HG03139 (cell line): Measurements from ENCODE around the gene TSPAN31.
A peak's percentile ranks its signal among the peaks of the same experiment; 100 is the strongest.
"Not testable (repeated sequence)": the region's sequence is repeated elsewhere in the genome, so short reads cannot be mapped to it uniquely, and the experiment has no call there.

Experiments
- ATAC-seq: cut with Tn5 transposase; IDR thresholded peaks from one replicate; pipeline ENCODE4 v1.9.1; 2021; ENCODE audit not compliant: unreplicated experiment

Gene TSPAN31, protein sequence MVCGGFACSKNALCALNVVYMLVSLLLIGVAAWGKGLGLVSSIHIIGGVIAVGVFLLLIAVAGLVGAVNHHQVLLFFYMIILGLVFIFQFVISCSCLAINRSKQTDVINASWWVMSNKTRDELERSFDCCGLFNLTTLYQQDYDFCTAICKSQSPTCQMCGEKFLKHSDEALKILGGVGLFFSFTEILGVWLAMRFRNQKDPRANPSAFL

GRCh38 chr12:57744777-57745484, at the start of gene TSPAN31:
TSS of gene TSPAN31 (plus strand) at chr12:57745039. CDS start at chr12:57745155, 116 bp downstream.
- peak; percentile 68 for ATAC-seq

GRCh38 chr12:57695770-57696432, 48.9 kb upstream of the TSPAN31 start:
- no peak for ATAC-seq

- no peak for ATAC-seq
Observed at GRCh38 chr12:57697076-57697475, 47.8 kb upstream of the TSPAN31 start.

- ATAC-seq = no peak
Observed at GRCh38 chr12:57698414-57698813, 46.4 kb upstream of the TSPAN31 start.

DNA sequence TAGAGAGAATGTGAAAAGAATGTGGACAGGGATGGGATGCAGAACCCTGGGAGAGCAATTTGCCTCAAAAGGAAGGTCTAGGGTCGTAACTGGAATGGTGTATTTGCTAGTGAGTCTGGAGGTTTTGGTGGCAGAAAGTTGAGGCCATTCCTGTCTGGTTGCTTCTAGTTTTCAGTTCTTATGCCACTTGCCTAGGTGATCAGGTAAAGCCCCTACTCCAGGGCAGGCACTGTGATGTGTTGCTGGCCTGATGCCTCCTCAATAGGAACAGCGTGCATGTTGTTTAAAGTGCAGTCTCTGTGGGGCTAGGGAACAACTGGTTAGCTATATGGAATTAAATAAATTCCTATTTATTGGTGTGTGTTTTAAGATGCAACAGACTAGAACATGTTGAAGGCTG, 44.5 kb upstream of the TSPAN31 start:
- ATAC-seq = no peak

DNA sequence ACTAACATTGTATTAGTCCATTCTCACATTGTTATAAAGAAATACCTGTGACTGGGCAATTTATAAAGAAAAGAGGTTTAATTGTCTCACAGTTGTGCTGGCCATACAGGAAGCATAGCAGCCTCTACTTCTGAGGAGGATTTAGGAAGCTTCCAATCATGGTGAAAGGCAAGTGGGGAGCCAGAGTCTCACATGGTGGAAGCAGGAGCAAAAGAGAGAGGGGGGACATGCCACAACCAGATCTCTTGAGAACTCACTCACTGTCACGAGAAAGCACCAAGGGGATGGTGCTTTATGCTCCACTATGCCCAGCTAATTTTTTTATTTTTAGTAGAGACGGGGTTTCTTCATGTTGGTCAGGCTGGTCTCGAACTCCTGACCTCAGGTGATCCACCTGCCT, 37.6 kb upstream of the TSPAN31 start:
- no peak for ATAC-seq

GRCh38 chr12:57708296-57708695, 36.5 kb upstream of the TSPAN31 start:
- ATAC-seq = no peak

GRCh38 chr12:57712701-57713100, 32.1 kb upstream of the TSPAN31 start:
- ATAC-seq = no peak

DNA sequence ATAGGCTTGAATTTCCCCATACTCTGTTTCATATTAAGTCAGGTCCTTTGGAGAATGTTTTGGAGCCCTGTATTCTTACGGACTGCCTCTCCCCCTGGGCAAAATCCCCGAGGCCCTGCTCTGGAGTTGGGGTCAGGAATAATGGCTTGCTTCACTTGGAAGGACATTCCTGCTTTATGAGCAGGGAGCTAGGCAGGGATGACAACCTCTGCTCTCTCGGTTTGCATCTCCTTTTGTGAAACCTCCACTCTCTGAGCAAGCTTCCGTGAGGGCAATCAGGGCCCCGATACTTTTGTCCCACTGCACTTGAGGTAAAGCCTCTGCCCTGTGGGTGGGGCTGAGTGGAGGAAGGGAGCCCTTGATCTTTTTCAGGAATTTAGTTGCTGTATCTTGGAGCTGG, 31.6 kb upstream of the TSPAN31 start:
- no peak for ATAC-seq

GRCh38 chr12:57715036-57715748, 29.6 kb upstream of the TSPAN31 start:
- ATAC-seq = not testable (repeated sequence)

DNA sequence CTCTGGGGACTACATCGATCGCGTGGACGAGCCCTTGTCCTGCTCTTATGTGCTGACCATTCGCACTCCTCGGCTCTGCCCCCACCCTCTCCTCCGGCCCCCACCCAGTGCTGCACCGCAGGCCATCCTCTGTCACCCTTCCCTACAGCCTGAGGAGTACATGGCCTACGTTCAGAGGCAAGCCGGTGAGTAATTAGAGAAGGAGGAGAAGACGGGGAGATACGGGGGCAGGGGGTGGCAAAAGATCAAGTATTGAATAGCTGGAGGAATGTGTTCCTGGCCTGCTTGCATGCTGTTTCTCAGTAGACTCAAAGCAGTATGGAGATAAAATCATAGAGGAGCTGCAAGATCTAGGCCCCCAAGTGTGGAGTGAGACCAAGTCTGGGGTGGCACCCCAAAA, 29.1 kb upstream of the TSPAN31 start:
- no peak for ATAC-seq

- ATAC-seq = no peak
Observed at GRCh38 chr12:57716305-57716704, 28.5 kb upstream of the TSPAN31 start.

DNA sequence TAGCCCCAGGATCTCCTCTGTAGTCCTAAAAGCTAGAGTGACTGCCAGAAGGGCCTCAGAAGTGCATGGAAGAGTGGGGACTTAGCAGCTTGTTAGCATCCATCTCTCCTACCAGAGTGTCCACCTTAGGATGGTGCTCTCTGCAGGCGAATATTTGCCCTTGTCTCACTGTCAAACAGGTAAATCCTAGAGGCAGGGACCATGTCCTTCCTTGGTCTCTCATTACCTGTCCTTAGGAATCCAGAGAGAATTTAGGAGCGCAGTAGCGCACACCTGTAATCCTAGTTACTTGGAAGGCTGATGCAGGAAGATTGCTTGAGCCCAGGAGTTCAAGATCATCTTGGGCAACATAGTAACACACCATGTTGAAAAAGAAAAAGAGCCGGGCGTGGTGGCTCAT, 27.7 kb upstream of the TSPAN31 start:
- no peak for ATAC-seq

DNA sequence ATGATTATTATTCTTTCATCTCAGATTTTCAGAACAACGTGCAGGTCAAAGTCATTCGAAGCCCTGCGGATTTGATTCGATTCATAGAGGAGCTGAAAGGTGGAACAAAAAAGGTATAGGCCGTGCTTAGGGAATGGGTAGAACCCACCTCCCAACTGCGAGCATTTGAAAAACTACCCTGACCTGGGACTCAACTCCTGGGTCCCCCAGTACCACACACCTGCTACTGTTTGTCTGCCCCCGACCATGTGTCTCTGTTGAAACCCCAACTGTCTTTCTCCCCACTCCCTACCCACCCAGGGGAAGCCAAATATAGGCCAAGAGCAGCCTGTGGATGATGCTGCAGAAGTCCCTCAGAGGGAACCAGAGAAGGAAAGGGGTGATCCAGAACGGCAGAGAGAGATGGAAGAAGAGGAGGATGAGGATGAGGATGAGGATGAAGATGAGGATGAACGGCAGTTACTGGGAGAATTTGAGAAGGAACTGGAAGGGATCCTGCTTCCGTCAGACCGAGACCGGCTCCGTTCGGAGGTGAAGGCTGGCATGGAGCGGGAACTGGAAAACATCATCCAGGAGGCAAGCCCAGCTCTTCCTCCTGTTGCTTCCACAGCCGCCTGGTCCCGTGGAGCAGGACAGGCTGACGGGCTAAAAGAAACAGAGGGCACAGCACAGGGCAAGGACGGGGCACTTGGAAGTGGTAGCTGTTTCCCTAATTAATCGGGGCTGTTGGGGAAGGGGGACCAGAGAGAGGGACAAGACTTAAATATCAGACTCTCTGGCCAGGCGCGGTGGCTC, 26.8 kb upstream of the TSPAN31 start:
- no peak for ATAC-seq

DNA sequence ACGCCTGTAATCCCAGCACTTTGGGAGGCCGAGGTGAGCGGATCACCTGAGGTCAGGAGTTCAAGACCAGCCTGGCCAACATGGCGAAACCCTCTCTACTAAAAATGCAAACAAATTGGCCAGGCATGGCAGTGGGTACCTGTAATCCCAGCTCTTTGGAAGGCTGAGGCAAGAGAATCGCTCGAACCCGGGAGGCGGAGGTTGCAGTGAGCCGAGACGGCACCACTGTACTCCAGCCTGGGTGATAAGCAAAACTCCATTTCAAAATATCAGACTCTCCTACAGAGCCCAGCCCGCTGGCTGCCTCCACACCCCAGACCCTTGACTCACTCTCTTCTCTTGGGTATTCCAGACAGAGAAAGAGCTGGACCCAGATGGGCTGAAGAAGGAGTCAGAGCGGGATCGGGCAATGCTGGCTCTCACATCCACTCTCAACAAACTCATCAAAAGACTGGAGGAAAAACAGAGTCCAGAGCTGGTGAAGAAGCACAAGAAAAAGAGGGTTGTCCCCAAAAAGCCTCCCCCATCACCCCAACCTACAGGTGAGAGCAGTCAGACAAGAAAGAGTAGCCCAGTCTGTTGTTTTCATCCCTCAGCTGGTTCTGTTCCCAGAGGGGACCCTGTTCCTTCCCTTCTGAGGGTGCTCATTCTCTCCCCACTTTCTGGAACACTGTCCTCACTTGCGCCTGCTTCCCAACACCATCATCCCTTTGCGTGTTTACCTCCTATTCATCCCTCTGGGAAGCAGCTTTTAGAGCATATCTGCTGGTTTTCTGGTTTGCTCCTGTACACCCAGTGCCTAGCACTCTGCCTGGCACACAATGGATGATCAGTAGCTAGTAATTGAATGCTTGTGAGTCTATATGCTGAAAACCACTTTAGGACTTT, 26.0 kb upstream of the TSPAN31 start:
- no peak for ATAC-seq

- no peak for ATAC-seq
Observed at GRCh38 chr12:57719777-57720605, 24.8 kb upstream of the TSPAN31 start.

DNA sequence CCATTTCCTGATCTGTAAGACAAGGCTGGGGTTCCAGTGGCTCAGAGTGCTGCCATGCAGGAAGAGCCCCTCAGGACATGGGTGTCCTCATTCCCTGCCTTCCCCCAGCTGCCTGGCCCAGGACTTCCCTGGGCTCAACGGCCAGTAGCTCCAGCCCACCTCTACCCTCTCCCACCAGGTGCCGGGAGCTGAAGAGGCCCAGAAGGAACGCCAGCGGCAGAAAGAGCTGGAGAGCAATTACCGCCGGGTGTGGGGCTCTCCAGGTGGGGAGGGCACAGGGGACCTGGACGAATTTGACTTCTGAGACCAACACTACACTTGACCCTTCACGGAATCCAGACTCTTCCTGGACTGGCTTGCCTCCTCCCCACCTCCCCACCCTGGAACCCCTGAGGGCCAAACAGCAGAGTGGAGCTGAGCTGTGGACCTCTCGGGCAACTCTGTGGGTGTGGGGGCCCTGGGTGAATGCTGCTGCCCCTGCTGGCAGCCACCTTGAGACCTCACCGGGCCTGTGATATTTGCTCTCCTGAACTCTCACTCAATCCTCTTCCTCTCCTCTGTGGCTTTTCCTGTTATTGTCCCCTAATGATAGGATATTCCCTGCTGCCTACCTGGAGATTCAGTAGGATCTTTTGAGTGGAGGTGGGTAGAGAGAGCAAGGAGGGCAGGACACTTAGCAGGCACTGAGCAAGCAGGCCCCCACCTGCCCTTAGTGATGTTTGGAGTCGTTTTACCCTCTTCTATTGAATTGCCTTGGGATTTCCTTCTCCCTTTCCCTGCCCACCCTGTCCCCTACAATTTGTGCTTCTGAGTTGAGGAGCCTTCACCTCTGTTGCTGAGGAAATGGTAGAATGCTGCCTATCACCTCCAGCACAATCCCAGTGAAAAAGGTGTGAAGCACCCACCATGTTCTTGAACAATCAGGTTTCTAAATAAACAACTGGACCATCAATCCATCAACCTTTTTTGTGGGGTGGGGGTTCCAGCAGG, 23.9 kb upstream of the TSPAN31 start:
- ATAC-seq = no peak
